Neural progenitor cell (in vitro differentiated cells): ENCODE results near the gene SLC39A10. TPM values are rescaled to one million over a fixed set of nuclear protein-coding genes. Genes with fewer than 3 reads are reported as not detected.
A peak's percentile ranks its signal among the peaks of the same experiment; 100 is the strongest.

ENCODE experiments used
- DNase-seq: peaks from one replicate; pipeline ENCODE4 v3.0.0-alpha.2; 2016; ENCODE audit warnings: low spot score
- H2AFZ ChIP-seq: fragments of 200-600 bp; sonication (generic); replicated peaks from 2 replicates; pipeline ENCODE4 v1.6.1; 2016; ENCODE audit warnings: antibody characterized with exemption
- H3F3A ChIP-seq: fragments of 200-600 bp; sonication (generic); 2 replicates; pipeline ENCODE4 v1.6.1; 2016; ENCODE audit warnings: antibody characterized with exemption, low read depth
- H3K27ac ChIP-seq: fragments of 200-600 bp; sonication (generic); 2 replicates; pipeline ENCODE4 v1.5.1; 2016; ENCODE audit warnings: mild to moderate bottlenecking
- H3K27me3 ChIP-seq: fragments of 200-600 bp; sonication (generic); 2 replicates; pipeline ENCODE4 v1.6.1; 2016; ENCODE audit warnings: mild to moderate bottlenecking, moderate library complexity
- H3K36me3 ChIP-seq: fragments of 200-600 bp; sonication (generic); 2 replicates; pipeline ENCODE4 v1.5.1; 2016
- H3K4me1 ChIP-seq: fragments of 200-600 bp; sonication (generic); 2 replicates; pipeline ENCODE4 v1.6.1; 2016; ENCODE audit warnings: mixed run types
- H3K4me2 ChIP-seq: fragments of 200-600 bp; sonication (generic); 2 replicates; pipeline ENCODE4 v1.6.1; 2016
- H3K4me3 ChIP-seq: fragments of 200-600 bp; sonication (generic); 2 replicates; pipeline ENCODE4 v1.5.1; 2016
- H3K79me2 ChIP-seq: fragments of 200-600 bp; sonication (generic); 2 replicates; pipeline ENCODE4 v1.6.1; 2016; ENCODE audit warnings: low read depth
- H3K9ac ChIP-seq: fragments of 200-600 bp; sonication (generic); 2 replicates; pipeline ENCODE4 v1.6.1; 2016
- H3K9me3 ChIP-seq: fragments of 200-600 bp; sonication (generic); 2 replicates; pipeline ENCODE4 v1.5.1; 2016; ENCODE audit warnings: low read depth
- H4K20me1 ChIP-seq: fragments of 200-600 bp; sonication (generic); 2 replicates; pipeline ENCODE4 v1.6.1; 2016; ENCODE audit warnings: low read depth
- H3K27ac Mint-ChIP-seq: 3 replicates; pipeline ENCODE4 v1.8.0; 2021; ENCODE audit warnings: mixed read lengths
- H3K27me3 Mint-ChIP-seq: 2 replicates; pipeline ENCODE4 v1.8.0; 2022; ENCODE audit warnings: low read depth, mild to moderate bottlenecking, inconsistent platforms, moderate library complexity, mixed read lengths; ENCODE audit not compliant: insufficient read depth
- H3K36me3 Mint-ChIP-seq: 3 replicates; pipeline ENCODE4 v1.8.0; 2021; ENCODE audit warnings: mixed read lengths
- H3K4me1 Mint-ChIP-seq: 3 replicates; pipeline ENCODE4 v1.8.0; 2021; ENCODE audit warnings: mixed read lengths
- H3K4me3 Mint-ChIP-seq: 3 replicates; pipeline ENCODE4 v1.8.0; 2021; ENCODE audit warnings: mild to moderate bottlenecking, moderate library complexity, mixed read lengths
- H3K9me3 Mint-ChIP-seq: 3 replicates; pipeline ENCODE4 v1.8.0; 2020; ENCODE audit warnings: mixed read lengths
- CTCF ChIP-seq: fragments of 200-600 bp; sonication (generic); IDR thresholded peaks from 2 replicates; pipeline ENCODE4 v1.5.1; 2017; ENCODE audit warnings: antibody characterized with exemption, mild to moderate bottlenecking
- EZH2 ChIP-seq: fragments of 200-600 bp; sonication (generic); IDR thresholded peaks from 2 replicates; pipeline ENCODE4 v1.6.1; 2017; ENCODE audit warnings: antibody characterized with exemption, mild to moderate bottlenecking, moderate library complexity
- EZH2phosphoT487 ChIP-seq: fragments of 200-600 bp; sonication (generic); IDR thresholded peaks from 2 replicates; pipeline ENCODE4 v1.6.1; 2017; ENCODE audit warnings: antibody characterized with exemption
- total RNA-seq: library from RNA; depleted of rRNA; stranded (reverse); fragments of >200 nt; gene quantifications from 2 replicates; pipeline ENCODE4 v1.2.3, GENCODE V29; 2015; ENCODE audit warnings: low replicate concordance

The SLC39A10 gene
- total RNA-seq, 1 donor from 2014 or later, result 253 TPM

GRCh38 chr2:195658541-195658890 lies 1.5 kb downstream of the SLC39A10 start:
- Mint-ChIP-seq H3K4me3 (peak overlapping the region; percentile 96), H3K27me3 (peaks cover 2% of the 10 kb centered on the region), H3K9me3 (no peaks in the 10 kb centered on the region), H3K4me1 (peaks cover 28% of the 10 kb centered on the region), H3K36me3 (peaks cover 4% of the 10 kb centered on the region), H3K27ac (no peak overlapping the region)
- H3F3A ChIP-seq, result peaks cover 7% of the 10 kb centered on the region
- H3K4me1 ChIP-seq, result peaks cover 23% of the 10 kb centered on the region
- H3K27ac ChIP-seq, result no peak overlapping the region
- H2AFZ ChIP-seq, result no peak overlapping the region
- TF ChIP-seq EZH2 (no peak), CTCF (no peak), EZH2phosphoT487 (no peak)
- H3K9ac ChIP-seq, result peak overlapping the region; percentile 85
- H3K36me3 ChIP-seq, result no peaks in the 10 kb centered on the region
- H3K27me3 ChIP-seq, result no peaks in the 10 kb centered on the region
- peak overlapping the region; percentile 88 for H3K4me3 ChIP-seq
- peaks cover 52% of the 10 kb centered on the region for H4K20me1 ChIP-seq
- H3K9me3 ChIP-seq, result no peaks in the 10 kb centered on the region
- no peak for DNase-seq
- H3K79me2 ChIP-seq, result peaks cover 65% of the 10 kb centered on the region
- peak overlapping the region; percentile 84 for H3K4me2 ChIP-seq

GRCh38 chr2:195659114-195659513 lies 2.1 kb downstream of the SLC39A10 start:
- Histone ChIP-seq H3K27ac (no peak overlapping the region), H3K4me1 (peaks cover 23% of the 10 kb centered on the region), H3K79me2 (peaks cover 71% of the 10 kb centered on the region), H3K4me3 (peak overlapping the region; percentile 88), H3K36me3 (no peaks in the 10 kb centered on the region), H3F3A (peaks cover 7% of the 10 kb centered on the region), H3K27me3 (no peaks in the 10 kb centered on the region), H3K9ac (no peak overlapping the region), H4K20me1 (peaks cover 52% of the 10 kb centered on the region), H3K9me3 (no peaks in the 10 kb centered on the region), H2AFZ (no peak overlapping the region), H3K4me2 (peak overlapping the region; percentile 84)
- Mint-ChIP-seq H3K36me3 (peaks cover 4% of the 10 kb centered on the region), H3K9me3 (no peaks in the 10 kb centered on the region), H3K4me1 (peaks cover 28% of the 10 kb centered on the region), H3K27ac (no peak overlapping the region), H3K27me3 (peaks cover 2% of the 10 kb centered on the region), H3K4me3 (peak overlapping the region; percentile 96)
- TF ChIP-seq EZH2phosphoT487 (no peak), CTCF (no peak), EZH2 (no peak)
- no peak for DNase-seq

- Mint-ChIP-seq H3K9me3 (no peaks in the 10 kb centered on the region), H3K4me1 (peaks cover 28% of the 10 kb centered on the region), H3K27ac (no peak overlapping the region), H3K27me3 (peaks cover 2% of the 10 kb centered on the region), H3K36me3 (peaks cover 4% of the 10 kb centered on the region), H3K4me3 (no peak overlapping the region)
- H3K9ac ChIP-seq, result no peak overlapping the region
- H3F3A ChIP-seq, result peaks cover 7% of the 10 kb centered on the region
- no peak overlapping the region for H2AFZ ChIP-seq
- H3K27ac ChIP-seq, result no peak overlapping the region
- peak overlapping the region; percentile 88 for H3K4me3 ChIP-seq
- no peaks in the 10 kb centered on the region for H3K9me3 ChIP-seq
- H3K4me1 ChIP-seq, result peaks cover 23% of the 10 kb centered on the region
- H3K4me2 ChIP-seq, result peak overlapping the region; percentile 84
- no peaks in the 10 kb centered on the region for H3K36me3 ChIP-seq
- H3K27me3 ChIP-seq, result no peaks in the 10 kb centered on the region
- H4K20me1 ChIP-seq, result peaks cover 58% of the 10 kb centered on the region
- TF ChIP-seq EZH2phosphoT487, result no peak
- peak; percentile 95 for TF ChIP-seq CTCF
- TF ChIP-seq EZH2, result no peak
- DNase-seq, result peak; percentile 83
- H3K79me2 ChIP-seq, result peaks cover 82% of the 10 kb centered on the region
Measured at GRCh38 chr2:195659982-195660890, 3.2 kb downstream of the SLC39A10 start.
